Sigmoid colon (tissue), 7 donors: ENCODE data around the gene PRKG1. TPM values are rescaled to one million over a fixed set of nuclear protein-coding genes. Genes with fewer than 3 reads are reported as not detected.
A peak's percentile ranks its signal among the peaks of the same experiment; 100 is the strongest.

Source experiments
- DNase-seq: peaks from one replicate; pipeline ENCODE4 v3.0.0-alpha.2; 2019
- H3K27ac ChIP-seq, 4 donors: fragments of 200-600 bp; sonication (generic); one replicate each; pipeline ENCODE4 v1.5.1; 2016 to 2019; ENCODE audit warnings: mild to moderate bottlenecking in 1 of 4
- H3K27me3 ChIP-seq, 3 donors: fragments of 200-600 bp; sonication (generic); one replicate each; pipeline ENCODE4 v1.5.1; 2019; ENCODE audit warnings: mild to moderate bottlenecking in 1 of 3
- H3K36me3 ChIP-seq, 4 donors: fragments of 200-600 bp; sonication (generic); one replicate each; pipeline ENCODE4 v1.5.1; 2016 to 2019
- H3K4me1 ChIP-seq, 4 donors: fragments of 200-600 bp; sonication (generic); one replicate each; pipeline ENCODE4 v1.5.1; 2017 to 2019
- H3K4me3 ChIP-seq, 4 donors: fragments of 200-600 bp; sonication (generic); one replicate each; pipeline ENCODE4 v1.5.1; 2017 to 2019; ENCODE audit warnings: mild to moderate bottlenecking in 2 of 4, moderate library complexity in 1 of 4
- H3K9me3 ChIP-seq, 4 donors: fragments of 200-600 bp in 3 of 4; sonication (generic) in 3 of 4; one replicate each; pipeline versions ENCODE4 v1.5.1 to v1.6.1; 2013 to 2019
- CTCF ChIP-seq, 4 experiments: fragments of 450-650 bp in 3 of 4; fragments of 200-600 bp in 1 of 4; IDR thresholded peaks; one replicate each; pipeline ENCODE4 v1.5.1; 2016 to 2019; ENCODE audit warnings: antibody characterized with exemption in 4 of 4, mild to moderate bottlenecking in 3 of 4, moderate library complexity in 2 of 4
- EP300 ChIP-seq, 4 donors: sonication (generic); formaldehyde crosslinking; IDR thresholded peaks; one replicate each; pipeline ENCODE4 v1.6.1; 2017; ENCODE audit warnings: antibody characterized with exemption in 4 of 4
- POLR2A ChIP-seq, 2 donors: fragments of 450-650 bp; IDR thresholded peaks; one replicate each; pipeline ENCODE4 v1.6.1; 2016; ENCODE audit warnings: antibody characterized with exemption in 2 of 2, mild to moderate bottlenecking in 2 of 2, moderate library complexity in 2 of 2
- POLR2AphosphoS5 ChIP-seq, 4 donors: sonication (generic); formaldehyde crosslinking; IDR thresholded peaks; one replicate each; pipeline ENCODE4 v1.6.1; 2017; ENCODE audit warnings: antibody characterized with exemption in 4 of 4
- WGBS, 2 donors: extraction: QIAGEN DNeasy Blood & Tissue Kit; methylation state at CpG; one replicate each; pipeline ENCODE4 v1.1.7; 2013; 5-methylcytosine and 5-hydroxymethylcytosine counted together
- intact Hi-C: fragments of 100-400 bp; cut with DNase I; formaldehyde crosslinking; loops from one replicate; pipeline ENCODE4 v1.15.1; 2023
- polyA plus RNA-seq, 3 donors: library from polyadenylated mRNA; stranded (reverse); fragments of 200-250 nt; gene quantifications; one replicate each; pipeline ENCODE4 v1.2.3, GENCODE V29; 2013
- total RNA-seq, 4 donors: library from RNA; depleted of rRNA; stranded (reverse); fragments of >200 nt; gene quantifications; one replicate each; pipeline ENCODE4 v1.1.0, GENCODE V29; 2016
- donor health status: healthy with polysubstance abuse.
- donor health status: Bipolar disorder and iron deficiency.
- donor health status: healthy.

Gene PRKG1
- total RNA-seq (10 to 100 TPM; 60.2 to 92.9 (median 79.1) TPM), polyA plus RNA-seq (1 to 10 TPM; 3.7 to 4.2 (median 4.0) TPM)

GRCh38 chr10:51074238-51075028, at the start of gene PRKG1:
Gene PRKG1 (plus strand): TSS chr10:51074487.
- no peaks in the 10 kb centered on the region for H3K36me3 ChIP-seq
- TF ChIP-seq POLR2A (IDR thresholded peaks at IDR 0.05) = peak; percentile 17 to 21
- TF ChIP-seq CTCF (IDR thresholded peaks at IDR 0.05) = no peak
- no peak for TF ChIP-seq EP300 (IDR thresholded peaks at IDR 0.05)
- TF ChIP-seq POLR2AphosphoS5 (IDR thresholded peaks at IDR 0.05) = peak; percentile 28 to 70 (median 50)
- H3K4me1 ChIP-seq = peaks cover 0 to 31% (median 20%) of the 10 kb centered on the region in 4 donors
- no peaks in the 10 kb centered on the region for H3K27me3 ChIP-seq
- H3K27ac ChIP-seq = peak within 1 kb of the TSS; percentile 88 to 93 (median 92)
- WGBS, 2 donors = 1% methylated on average over 59 of the region's 59 CpGs
- H3K4me3 ChIP-seq = peak within 1 kb of the TSS; percentile 62 to 79 (median 68)
- H3K9me3 ChIP-seq = no peaks in the 10 kb centered on the region
- DNase-seq = peak; percentile 92
- intact Hi-C loops = loop anchor here (2.0 to 5.0 kb wide), 4 partner anchors 153 to 633 kb away; no protein-coding TSS in a partner anchor

GRCh38 chr10:51028420-51028819, 45.9 kb upstream of the PRKG1 start:
- no peak overlapping the region for H3K4me3 ChIP-seq
- intact Hi-C loops = no loop called here
- H3K27ac ChIP-seq = peak overlapping the region; percentile 47 to 72 (median 62)
- H3K36me3 ChIP-seq = no peaks in the 10 kb centered on the region
- DNase-seq = no peak
- TF ChIP-seq POLR2AphosphoS5 (IDR thresholded peaks at IDR 0.05) (no peak), EP300 (IDR thresholded peaks at IDR 0.05) (no peak), CTCF (IDR thresholded peaks at IDR 0.05) (no peak), POLR2A (IDR thresholded peaks at IDR 0.05) (no peak)
- H3K4me1 ChIP-seq = peaks cover 0 to 58% (median 44%) of the 10 kb centered on the region in 4 donors
- H3K9me3 ChIP-seq = no peaks in the 10 kb centered on the region
- H3K27me3 ChIP-seq = no peaks in the 10 kb centered on the region

- DNase-seq = no peak
- H3K4me1 ChIP-seq = peaks cover 0 to 51% (median 38%) of the 10 kb centered on the region in 4 donors
- no peaks in the 10 kb centered on the region for H3K9me3 ChIP-seq
- intact Hi-C loops = no loop called here
- no peak overlapping the region for H3K4me3 ChIP-seq
- H3K36me3 ChIP-seq = no peaks in the 10 kb centered on the region
- peak overlapping the region; percentile 47 to 72 (median 62) for H3K27ac ChIP-seq
- no peaks in the 10 kb centered on the region for H3K27me3 ChIP-seq
- TF ChIP-seq POLR2AphosphoS5 (IDR thresholded peaks at IDR 0.05) (peak; percentile 44 to 90 (median 72)), POLR2A (IDR thresholded peaks at IDR 0.05) (no peak), EP300 (IDR thresholded peaks at IDR 0.05) (peak in 2 of 4 donors; percentile 32 to 63), CTCF (IDR thresholded peaks at IDR 0.05) (no peak)
- 84 to 86% methylated on average over 2 of the region's 2 CpGs for WGBS, 2 donors
Measured at GRCh38 chr10:51029172-51029641, 45.1 kb upstream of the PRKG1 start.

GRCh38 chr10:51030480-51030879, 43.8 kb upstream of the PRKG1 start:
- Histone ChIP-seq H3K27me3 (no peaks in the 10 kb centered on the region), H3K36me3 (no peaks in the 10 kb centered on the region), H3K4me3 (no peak overlapping the region), H3K4me1 (peaks cover 0 to 51% (median 38%) of the 10 kb centered on the region in 4 donors), H3K9me3 (no peaks in the 10 kb centered on the region), H3K27ac (peak overlapping the region in 3 of 4 donors; percentile 25 to 72 (median 26))
- WGBS, 2 donors = 90 to 93% methylated on average over 2 of the region's 2 CpGs
- intact Hi-C loops = no loop called here
- TF ChIP-seq POLR2AphosphoS5 (IDR thresholded peaks at IDR 0.05) (no peak), POLR2A (IDR thresholded peaks at IDR 0.05) (no peak), CTCF (IDR thresholded peaks at IDR 0.05) (no peak), EP300 (IDR thresholded peaks at IDR 0.05) (no peak)
- no peak for DNase-seq
